ENCODE measurements around the gene IER5L.
"Not testable (repeated sequence)": the region's sequence is repeated elsewhere in the genome, so short reads cannot be mapped to it uniquely, and the experiment has no call there.

Gene IER5L

DNA sequence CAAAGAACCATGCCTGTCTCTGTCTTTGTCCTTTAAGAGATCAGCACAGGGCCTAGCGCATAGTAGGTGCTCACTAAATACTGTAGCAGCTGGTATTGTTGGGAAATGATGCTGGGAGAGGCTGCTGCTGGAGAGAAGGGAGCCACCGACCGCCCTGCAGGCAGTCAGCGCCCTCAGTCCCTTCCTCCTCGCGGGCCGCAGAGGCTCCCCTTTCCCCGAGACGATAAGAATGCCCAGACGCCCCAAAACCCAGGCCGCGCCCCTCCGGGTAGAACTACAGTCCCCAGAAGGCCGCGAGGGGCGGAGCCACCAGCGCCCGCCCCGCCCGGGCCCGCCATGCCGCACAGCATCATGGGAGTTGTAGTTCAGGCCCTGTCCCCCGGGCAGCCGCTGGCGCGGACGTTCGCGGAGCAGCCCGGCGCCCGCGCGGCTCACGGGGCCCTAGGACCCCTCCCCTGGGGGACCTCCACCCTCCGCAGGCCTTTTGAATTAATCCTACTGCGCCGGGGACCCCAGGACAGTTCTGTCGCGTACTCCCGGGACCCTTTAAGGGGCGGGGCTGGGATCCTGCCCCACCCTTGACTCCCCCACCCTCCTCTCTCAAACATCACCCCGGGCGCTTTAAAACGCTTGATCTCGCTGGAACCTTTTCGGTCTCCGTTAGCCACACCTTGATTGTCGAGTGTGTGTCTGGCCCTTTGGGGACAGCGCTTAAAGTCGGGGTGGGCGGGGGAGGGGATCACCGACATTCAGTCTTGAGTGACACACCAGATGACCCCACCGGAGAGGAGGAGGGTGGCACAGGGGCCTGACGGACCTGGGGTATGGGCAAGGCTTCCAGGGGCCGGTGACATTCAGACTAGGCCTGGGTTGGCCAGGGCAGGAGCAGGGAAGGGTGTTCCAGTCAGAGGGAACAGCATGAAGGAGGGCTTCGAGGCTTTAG is 24.8 kb upstream of the IER5L start:
- DNase-seq, result peak; percentile 89

DNA sequence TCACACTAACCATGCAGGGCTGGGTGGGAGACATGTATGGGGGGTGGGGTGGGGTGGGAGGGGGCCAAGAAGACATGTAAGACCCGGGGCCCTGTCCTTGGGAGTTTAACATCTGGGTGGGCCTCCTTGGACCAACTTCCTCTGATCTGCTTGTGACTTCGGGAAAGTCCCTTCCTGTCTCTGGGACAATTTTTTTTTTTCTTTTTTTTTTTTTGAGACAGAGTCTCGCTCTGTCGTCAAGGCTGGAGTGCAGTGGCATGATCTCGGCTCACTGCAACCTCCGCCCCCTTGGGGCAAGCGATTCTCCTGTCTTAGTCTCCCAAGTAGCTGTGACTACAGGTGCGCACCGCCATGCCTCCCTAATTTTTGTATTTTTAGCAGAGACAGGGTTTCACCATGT is 23.8 kb upstream of the IER5L start:
- DNase-seq, result no peak

DNA sequence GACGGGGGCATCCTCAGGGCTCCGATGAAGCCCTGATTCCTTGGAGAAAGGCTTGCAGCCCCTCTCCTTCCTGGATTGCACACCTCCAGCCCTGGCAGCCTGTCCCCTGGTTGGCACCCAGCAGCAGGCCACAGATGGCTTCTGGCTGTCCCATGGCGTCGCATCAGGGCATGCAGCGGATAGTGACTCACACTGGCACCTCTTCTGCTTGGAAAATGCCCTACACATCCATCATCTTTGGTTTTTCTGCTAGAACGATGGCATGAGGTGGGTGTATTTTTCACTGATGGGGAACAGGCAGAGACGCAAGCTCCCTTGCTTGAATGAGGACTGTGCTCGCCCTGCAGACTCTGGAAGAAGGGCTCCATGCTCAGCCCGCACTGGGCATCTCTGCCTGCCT is 23.2 kb upstream of the IER5L start:
- DNase-seq, result no peak

DNA sequence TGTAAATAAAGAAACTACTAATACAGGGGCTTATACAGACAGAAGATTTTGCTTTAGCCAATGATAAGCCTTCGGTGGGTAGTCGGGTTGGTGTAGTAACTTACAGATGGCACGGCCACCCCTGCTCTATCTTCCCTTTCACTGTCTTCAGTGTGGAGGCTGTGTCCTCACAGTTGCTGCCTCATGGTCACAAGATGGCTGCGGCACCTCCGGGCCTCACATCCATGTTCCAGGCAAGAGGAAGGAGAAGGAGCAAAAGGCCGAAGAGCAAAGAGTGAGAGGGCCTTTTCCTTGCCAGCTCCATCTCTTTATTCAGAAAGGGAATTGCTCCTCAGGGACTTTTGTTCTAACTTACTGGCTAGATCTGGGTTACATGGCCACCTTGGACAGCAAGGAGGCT is 22.2 kb upstream of the IER5L start:
- DNase-seq, result no peak

DNA sequence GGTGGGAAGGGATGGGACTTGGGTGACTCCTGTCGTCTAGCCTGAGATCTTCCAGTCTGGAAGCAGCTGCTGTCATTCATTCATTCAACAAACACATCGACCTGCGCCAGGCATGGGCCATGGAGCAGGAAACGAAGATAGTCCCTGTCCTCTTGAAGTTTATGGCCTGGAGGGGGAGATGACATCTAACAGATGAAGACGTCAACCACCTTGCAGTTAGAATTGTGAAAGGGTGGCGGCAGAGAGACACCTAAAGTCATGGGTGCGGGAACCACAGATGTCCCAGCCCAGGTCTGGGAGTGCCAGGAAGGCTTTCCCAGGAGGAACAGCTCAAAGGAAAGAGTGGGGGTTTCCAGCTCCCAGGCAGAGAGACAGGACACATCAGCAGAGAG is 21.0 kb upstream of the IER5L start:
- no peak for DNase-seq

DNA sequence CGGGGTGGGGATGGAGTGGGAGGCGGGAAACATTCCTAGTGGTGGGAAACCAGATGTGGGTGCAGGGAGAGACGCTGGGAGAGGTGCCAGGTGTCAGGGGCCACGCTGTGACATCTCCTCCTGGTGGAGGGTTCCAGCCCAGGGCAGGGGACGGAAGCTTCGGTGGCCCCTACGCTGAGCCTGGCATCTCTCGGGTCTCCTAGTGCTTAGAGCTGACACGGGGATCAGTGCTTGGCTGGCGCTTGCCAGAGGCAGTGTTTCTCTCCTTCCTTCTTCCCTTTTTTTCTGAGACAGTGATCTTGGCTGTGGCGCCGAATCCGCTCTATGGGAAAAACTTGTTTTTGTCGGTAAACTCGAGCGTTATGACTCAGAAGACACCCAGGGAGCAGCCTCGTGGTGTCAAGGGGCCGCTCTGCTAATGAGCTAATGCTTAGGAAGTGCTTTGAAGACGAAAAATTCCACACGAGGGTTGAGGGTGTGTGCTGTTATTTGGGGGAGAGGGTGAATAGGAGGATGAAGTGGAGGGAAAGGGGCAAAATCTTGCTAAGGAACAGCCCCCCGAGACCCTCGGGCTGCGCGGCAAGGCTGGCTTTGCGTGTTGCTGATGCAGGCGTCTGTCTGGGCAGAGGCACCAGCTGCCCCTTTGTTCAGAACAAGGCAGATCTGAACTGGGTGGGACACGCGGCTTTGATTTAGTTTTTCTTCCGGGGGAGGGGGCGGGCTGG is 20.4 kb upstream of the IER5L start:
- no peak for DNase-seq

DNA sequence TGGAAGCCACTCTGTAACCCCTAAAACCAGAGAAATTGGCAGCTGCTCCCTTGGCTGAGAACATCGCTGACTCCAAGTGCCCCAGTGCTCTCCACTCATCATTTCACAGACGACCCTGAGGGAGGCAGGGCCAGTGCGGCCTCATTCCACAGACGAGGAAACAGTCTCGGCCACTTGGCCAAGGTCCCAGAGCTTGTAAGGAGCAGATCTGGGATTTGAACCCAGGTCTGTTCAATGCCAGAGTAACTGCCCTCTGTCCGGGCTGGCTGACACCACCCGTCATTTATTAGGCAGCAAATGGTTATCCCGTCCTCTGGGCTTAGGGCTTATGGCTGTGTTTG is 19.9 kb upstream of the IER5L start:
- DNase-seq, result no peak

DNA sequence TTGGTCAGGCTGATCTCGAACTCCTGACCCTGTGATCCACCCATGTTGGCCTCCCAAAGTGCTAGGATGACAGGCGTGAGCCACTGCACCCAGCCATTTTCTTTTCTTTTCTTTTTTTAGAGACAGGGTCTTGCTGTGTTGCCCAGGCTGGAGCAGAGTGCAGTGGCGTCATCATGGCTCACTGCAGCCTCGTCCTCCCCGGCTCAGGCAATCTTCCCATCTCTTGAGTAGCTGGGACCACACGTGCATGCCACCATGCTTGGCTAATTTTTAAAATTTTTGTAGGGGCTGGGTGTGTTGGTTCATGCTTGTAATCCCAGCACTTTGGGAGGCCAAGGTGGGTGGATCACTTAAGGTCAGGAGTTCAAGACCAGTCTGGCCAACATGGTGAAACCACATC is 19.0 kb upstream of the IER5L start:
- DNase-seq, result not testable (repeated sequence)

DNA sequence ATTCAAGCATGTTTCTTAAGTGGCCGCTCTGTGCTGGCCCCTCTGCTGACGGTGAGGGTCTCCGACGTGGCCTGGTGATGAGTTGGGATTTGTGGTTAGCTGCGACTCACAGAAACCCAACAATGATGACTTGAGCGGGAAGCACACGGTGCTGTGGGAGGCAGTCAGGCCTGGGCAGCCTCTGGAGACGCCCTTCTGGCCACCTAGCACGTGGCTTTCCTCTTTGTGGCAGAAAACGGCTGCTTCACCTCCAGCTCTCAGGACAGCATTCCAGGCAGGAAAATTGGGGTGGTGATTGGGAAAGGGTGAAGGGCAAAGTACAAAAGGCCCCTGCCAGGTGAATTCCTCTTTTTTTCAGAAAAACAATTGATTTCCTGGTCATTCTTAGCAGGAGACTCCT is 17.5 kb upstream of the IER5L start:
- DNase-seq, result no peak

DNA sequence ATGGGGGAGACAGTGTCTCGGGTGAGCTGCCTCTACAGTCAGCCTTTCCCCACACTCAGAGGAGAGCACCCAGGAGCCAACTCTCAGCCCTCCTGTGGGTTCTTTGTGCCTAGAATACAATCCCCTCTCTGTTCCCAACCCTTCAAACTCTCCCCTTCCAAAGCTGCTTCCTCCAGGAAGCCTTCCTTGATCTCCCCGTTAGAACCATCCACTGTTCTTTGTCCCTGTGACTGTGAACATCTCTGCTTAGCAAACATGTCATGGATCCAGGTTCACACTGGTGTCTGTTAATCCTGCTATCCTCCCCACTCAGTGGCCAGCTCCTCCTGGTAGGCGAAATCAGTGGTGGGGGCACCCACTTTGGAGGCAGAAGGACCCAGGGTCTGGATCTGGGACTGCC is 16.2 kb upstream of the IER5L start:
- DNase-seq, result no peak

DNA sequence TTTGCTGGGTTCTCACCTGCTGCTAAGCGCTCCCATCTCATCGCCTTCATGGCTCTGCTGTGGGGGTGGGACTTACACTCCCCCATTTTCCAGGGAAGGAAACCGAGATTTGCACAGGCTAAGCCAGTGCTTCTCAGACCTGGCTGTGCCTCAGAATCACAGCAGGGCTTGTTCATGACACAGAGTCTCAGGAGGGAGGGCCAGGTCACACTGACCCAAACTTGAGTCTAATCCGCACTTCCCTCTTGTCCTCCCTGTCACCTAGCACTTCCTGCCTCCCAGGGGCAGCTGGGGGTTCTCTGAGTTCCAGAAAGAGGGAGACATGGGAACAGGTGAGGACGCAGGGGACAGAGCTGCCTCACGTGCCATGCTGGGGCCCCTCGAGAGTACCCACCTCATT is 15.6 kb upstream of the IER5L start:
- DNase-seq, result no peak

DNA sequence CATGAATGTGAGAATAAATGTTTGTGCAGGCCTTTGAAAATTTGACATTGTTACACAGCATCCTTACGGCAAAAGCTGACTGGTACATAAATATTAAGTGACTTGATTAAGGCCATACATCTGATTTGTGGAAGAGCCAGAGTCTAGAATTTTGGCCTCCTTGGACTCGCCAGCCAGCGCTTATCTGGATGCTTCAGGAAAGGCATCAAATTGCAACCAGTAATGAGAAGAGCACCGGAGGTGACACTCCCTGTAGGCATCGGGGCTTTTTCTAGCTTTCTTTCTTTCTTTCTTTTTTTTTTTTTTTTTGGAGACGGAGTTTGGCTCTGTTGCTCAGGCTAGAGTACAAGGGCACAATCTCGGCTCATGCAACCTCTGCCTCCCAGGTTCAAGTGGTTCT is 13.2 kb upstream of the IER5L start:
- DNase-seq, result no peak

DNA sequence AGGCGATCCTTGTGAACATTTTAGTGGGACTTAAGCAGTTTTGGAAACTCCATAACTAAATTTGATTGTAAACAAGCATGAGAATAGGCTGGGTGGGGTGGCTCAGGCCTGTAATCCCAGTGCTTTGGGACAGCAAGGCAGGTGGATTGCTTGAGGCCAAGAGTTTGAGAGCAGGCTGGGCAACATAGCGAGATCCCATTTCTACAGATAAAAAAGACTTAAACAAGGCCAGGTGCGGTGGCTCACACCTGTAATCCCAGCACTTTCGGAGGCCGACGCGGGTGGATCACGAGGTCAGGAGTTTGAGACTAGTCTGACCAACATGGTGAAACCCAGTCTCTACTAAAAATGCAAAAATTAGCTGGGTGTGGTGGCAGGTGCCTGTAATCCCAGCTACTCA is 11.9 kb upstream of the IER5L start:
- DNase-seq, result not testable (repeated sequence)

DNA sequence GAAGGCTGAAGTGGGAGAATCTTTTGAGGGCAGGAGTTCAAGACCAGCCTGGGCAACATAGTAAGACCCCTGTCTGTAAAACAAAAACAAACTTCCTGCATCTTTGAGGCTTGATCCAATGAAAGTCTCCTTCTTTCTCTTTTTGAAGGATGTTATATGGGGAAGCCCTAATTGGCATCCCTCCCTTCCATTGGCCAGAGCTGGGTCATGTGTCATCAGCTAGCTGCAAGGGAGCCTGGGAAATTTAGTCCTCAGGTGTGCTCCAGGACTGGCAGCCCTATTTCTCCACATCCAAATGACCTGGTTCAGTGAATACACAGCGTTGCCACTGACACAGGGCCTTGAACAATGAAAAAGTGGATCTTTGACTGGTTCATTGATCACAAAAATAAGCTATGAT is 9.0 kb upstream of the IER5L start:
- DNase-seq, result no peak

DNA sequence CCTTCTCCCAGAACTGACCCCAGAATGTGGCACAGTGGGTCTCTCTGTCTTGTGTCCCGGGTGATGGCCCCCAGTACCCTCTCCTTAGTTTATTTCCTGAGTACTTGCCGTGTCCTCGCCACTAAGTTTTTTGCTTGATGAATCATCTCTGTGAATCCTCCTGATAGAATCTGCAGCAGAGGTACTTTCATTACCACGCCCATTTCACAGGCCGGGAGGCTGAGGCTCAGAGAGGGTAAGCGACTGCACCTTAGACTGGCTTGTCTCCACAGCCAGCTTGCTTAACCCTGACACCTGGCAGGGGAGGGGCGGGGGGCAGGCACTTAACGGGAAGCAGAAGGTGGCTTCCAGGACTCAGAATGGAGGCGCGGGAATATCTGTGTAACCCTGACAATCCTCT is 7.9 kb upstream of the IER5L start:
- peak; percentile 65 for DNase-seq

DNA sequence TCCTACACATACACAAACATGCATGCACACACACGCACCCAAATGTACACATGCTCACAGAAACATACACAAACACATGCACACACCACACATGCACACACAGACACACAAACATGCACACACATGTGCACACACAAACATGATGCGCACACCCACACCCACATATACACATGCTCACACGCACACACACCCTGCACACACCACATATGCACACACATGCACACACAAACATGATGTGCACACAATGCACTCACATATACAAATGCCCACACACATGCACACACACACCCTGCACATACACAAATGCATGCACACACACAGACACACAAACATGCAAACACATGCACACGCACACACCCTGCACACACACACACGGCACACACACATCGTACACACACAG is 7.3 kb upstream of the IER5L start:
- no peak for DNase-seq

DNA sequence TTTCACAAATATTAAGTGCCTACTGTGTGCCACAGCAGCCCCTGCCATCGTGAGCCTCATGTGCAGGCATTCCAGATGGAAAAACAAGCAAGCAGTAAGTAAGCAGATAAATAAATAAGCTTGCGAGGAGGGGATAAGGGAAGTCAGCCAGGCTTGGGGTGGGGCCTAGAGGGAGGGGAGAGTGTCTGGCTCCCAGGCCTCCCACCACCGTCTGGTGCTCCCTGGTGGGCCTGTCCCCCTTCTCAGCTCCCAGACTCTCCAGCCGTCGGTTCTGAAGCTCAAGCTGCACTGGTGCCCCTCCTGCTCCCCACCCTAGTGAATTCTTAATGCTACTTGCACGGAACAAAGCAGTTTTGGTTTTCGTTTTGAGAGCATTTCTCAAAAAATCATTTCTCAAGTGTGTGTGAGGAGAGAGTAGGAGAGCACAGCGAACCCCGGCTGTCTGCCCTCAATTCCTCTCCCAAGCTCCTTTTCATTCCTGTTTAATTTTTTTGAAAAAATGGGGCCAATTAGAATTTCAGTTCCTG is 6.6 kb upstream of the IER5L start:
- no peak for DNase-seq

DNA sequence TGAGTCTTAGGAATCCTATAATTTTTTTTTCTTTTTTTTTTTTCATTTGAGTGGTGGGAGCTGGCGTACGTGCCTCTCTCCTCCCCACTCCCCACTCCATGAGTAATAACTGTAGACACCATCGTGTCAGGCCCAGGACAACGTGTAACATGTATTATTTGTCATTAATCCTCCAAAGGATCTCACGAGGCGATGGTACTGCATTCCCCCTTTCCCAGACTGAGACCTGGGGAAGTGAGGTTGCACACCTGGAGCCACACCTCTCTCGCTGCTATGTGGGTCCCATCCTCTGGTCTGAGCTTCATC is 6.1 kb upstream of the IER5L start:
- no peak for DNase-seq

DNA sequence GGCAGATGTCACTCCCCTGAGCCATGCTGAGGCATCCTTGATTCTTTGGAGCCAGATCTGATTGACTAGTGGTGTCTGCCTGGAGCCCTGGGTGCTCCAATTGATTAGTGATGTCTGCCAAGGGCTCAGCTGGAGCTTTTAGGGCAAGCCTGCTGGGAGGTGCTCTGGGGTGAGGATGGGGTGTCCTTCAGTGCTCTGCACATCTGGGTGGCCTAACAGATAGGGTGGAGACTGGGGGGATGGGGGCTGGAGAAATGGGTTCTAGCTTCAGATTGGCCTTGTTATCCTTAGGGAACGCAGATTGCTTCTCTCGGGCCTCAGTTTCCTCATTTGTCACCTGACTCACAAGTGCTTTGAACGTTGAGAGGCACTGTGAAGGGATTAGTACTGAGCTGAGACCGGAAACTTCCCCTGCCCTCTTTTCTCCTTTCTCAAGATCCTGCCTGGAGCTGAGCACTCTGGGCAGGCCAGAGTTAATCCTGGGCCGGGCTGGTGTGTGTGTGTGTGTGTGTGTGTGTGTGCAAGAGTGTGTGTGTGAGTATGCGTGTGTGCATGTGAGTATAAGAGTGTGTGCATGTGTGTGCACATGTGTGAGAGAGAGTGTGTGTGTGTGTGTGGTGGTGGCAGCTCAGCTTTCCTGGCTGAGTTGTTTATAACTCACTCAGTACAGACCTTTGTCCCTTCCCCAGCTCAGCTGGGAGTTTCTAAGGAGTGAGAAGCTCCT is 5.6 kb upstream of the IER5L start:
- no peak for DNase-seq

DNA sequence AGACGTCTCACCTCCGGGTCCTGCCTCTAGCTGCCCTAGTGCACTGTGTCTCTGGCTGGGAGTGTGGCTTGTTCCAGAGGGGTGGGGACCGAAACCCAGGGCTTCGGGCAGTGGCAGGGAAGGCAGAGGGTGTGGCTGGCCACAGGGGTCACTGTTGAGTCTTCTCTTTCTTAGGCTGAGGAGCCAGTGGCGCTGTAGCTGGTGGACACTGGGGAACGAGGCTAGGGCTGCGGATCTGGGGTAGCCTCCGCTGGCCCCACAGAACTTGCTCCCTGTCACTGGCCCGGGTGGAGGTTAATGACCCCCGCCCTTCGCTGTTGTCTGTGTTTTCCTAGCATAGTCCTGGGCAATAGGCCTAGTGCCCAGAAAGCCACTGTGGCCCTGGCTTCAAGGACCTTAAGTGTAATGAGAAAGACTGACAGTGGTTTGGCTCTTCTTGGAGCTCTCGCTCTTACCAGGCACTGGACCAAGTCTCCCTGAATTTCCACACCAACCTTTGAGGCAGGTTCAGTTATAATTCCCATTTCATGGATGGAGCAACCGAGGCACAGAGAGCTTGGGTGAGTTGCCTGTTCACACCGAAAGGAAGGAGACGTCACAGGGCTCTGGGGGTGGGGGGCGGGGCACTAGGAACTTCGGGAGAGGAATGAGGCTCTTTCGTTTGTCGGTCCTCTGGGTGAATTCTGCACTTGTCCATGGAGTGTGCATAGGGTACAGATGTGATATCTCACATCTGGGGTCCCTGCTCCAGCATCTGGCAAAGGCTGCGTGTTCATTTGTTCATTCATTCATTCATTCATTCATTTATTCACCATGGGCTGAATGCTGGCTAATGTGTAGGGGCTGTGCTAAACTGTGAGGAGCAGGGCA is 4.8 kb upstream of the IER5L start:
- DNase-seq, result no peak

DNA sequence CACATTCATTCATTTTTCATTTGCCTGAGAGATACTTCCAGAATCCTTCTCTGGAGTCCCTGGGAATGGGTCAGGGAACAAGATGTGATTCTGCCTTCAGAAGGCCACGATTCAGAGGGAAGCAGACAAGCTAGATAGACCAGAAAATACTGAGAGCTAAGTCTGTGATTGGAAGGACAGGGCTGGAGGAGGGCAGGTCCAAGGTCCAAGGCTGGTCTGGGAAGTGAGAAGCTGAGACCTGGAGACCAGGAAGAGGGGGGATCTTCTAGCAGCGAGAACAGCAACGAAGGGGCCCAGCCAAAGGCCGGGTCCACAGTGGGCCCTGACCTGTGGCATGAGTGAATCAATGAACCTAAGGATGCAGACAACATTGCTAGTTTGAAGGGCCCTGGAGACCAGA is 4.1 kb upstream of the IER5L start:
- no peak for DNase-seq

DNA sequence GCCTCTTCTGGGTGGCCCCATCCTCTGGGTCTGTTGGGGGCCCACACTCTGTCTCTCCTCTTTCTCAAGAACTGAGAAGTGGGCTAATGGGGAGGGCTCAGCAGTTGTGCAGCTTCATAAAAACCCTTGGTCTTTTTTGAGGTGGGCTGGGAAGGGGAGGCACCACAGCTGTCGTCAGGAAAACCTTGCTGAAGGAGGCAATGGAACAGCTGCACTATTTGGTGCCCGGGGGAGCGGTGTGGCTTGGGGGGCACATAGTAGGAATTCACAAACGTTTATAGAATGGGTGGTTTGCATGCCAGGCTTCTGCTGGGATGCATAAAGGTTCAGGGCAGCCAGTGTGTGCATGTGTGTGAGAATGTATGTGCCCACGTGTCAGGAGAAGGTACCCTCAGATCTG is 3.2 kb upstream of the IER5L start:
- DNase-seq, result no peak
